ENCODE data around the gene SIPA1L3. TPM values are rescaled to one million over a fixed set of nuclear protein-coding genes. Genes with fewer than 3 reads are reported as not detected.

The SIPA1L3 gene
- total RNA-seq (2016; rRNA removed; fragmentation: Illumina TruSeq; extraction: Trizol) (6.9 and 7.7 TPM in 2 replicates), polyA plus RNA-seq (2011; rRNA removed) (5.4 and 5.5 TPM in 2 replicates), polyA minus RNA-seq (2011; rRNA and poly(A)+ RNA removed; ENCODE audit: low replicate concordance) (18.4 and 21.4 TPM in 2 replicates), Bru-seq, nascent RNA (percentile 57 among the genes with signal in this experiment), BruChase-seq, experiment 1, labeled RNA remaining after a 6-hour chase (percentile 62 among the genes with signal in this experiment), BruChase-seq, experiment 2, labeled RNA remaining after a 2-hour chase (percentile 61 among the genes with signal in this experiment)
- 5.7 and 6.6 TPM in 2 replicates for total RNA-seq (2016; cell fraction: cytosol; rRNA removed; fragmentation: Illumina TruSeq; extraction: Trizol; ENCODE audit: low read depth)
- total RNA-seq (2016; cell fraction: insoluble cytoplasmic fraction; rRNA removed; fragmentation: Illumina TruSeq; extraction: Trizol) = 4.6 and 9.3 TPM in 2 replicates
- total RNA-seq (2016; cell fraction: membrane; rRNA removed; fragmentation: Illumina TruSeq; extraction: Trizol) = 4.5 and 5.7 TPM in 2 replicates
- total RNA-seq (2016; cell fraction: nucleus; rRNA removed; fragmentation: Illumina TruSeq; extraction: Trizol) = 11.7 and 15.2 TPM in 2 replicates
- polyA plus RNA-seq (2011; cell fraction: cytosol; rRNA removed) = 2.6 and 3.7 TPM in 2 replicates
- polyA plus RNA-seq (2011; cell fraction: nucleus; rRNA removed) = 8.9 and 10.4 TPM in 2 replicates
- polyA plus RNA-seq (2012) = 4.6 and 5.3 TPM in 2 replicates
- 0.28 and 0.57 TPM in 2 replicates for polyA plus RNA-seq (2016; cell fraction: cytosol; fragmentation: Illumina TruSeq; extraction: Trizol; ENCODE audit: low read depth)
- 4.9 and 5.2 TPM in 2 replicates for polyA plus RNA-seq (2016; cell fraction: insoluble cytoplasmic fraction; fragmentation: Illumina TruSeq; extraction: Trizol; ENCODE audit: low read depth)
- polyA plus RNA-seq (2016; cell fraction: membrane; fragmentation: Illumina TruSeq; extraction: Trizol; ENCODE audit: low read depth) = 1.0 and 1.1 TPM in 2 replicates
- polyA plus RNA-seq (2016; cell fraction: nucleus; fragmentation: Illumina TruSeq; extraction: Trizol; ENCODE audit: insufficient read depth, low read depth) = 12.2 and 18.9 TPM in 2 replicates
- 6.9 and 8.8 TPM in 2 replicates for polyA minus RNA-seq (2011; cell fraction: cytosol; rRNA and poly(A)+ RNA removed)
- polyA minus RNA-seq (2011; cell fraction: nucleus; rRNA and poly(A)+ RNA removed) = 18.0 and 22.3 TPM in 2 replicates
- long read RNA-seq, experiment 1, partial matches to known transcripts = 1 of 2 reads
- long read RNA-seq, experiment 1, other reads (novel, unspliced or antisense) = 1 of 2 reads
- long read RNA-seq, experiment 2, partial matches to known transcripts = 4 of 17 reads
- long read RNA-seq, experiment 2, other reads (novel, unspliced or antisense) = 13 of 17 reads

GRCh38 chr19:37906869-37907734 lies at the start of gene SIPA1L3:
SIPA1L3 (plus strand) TSS chr19:37907208; CDS start chr19:38081566, 174,358 bp downstream.
- intact Hi-C loops (cut with micrococcal nuclease; ENCODE audit: unreplicated experiment) = loop anchor here (2.0 kb wide), 3 partner anchors 26 to 80 kb away; no protein-coding TSS in a partner anchor
- CTCF ChIA-PET (ENCODE audit: low intra/inter-chr PET ratio, low total read pairs) = no interaction called here
- in situ Hi-C loops (cut with HindIII; ENCODE audit: extremely low pct_ligation_motif_present, low pct_unique_long_range_greater_than_20kb) = no loop called here
- no peaks in the 10 kb centered on the region for H4K20me1 ChIP-seq (ENCODE audit: insufficient read depth, low read length)
- DNase-seq (ENCODE audit: low spot score) (peak; percentile 91), FAIRE-seq (peak; percentile 28), ATAC-seq (peak; percentile 97)
- 0% methylated on average over 24 of the region's 95 CpGs for WGBS (ENCODE audit: low lambda C conversion rate)
- H3K4me3 ChIP-seq (replicated peaks in 1 of 3; ENCODE audit: insufficient read depth in 1 of 3, low read depth in 2 of 3, low read length in 3 of 3) = peak within 1 kb of the TSS; percentile 85 to 91 (median 86)
- peaks cover 33% of the 10 kb centered on the region for H3K4me1 ChIP-seq (ENCODE audit: insufficient read depth, low read length)
- peaks cover 25% of the 10 kb centered on the region for H3K79me2 ChIP-seq (ENCODE audit: insufficient read depth, low read length)
- no peaks in the 10 kb centered on the region for H3K9me3 ChIP-seq (ENCODE audit: low read length)
- H2AFZ ChIP-seq (ENCODE audit: low read length) = peak within 1 kb of the TSS; percentile 86
- BruUV-seq (replicated peaks) = no TSS peak
- H3K4me2 ChIP-seq (ENCODE audit: low read depth, low read length) = peak within 1 kb of the TSS; percentile 87
- H3K9ac ChIP-seq (ENCODE audit: insufficient read depth, low read depth, low read length) = peak within 1 kb of the TSS; percentile 79
- H3K27me3 ChIP-seq (ENCODE audit: control insufficient read depth in 1 of 2, insufficient read depth in 2 of 2, low read length in 2 of 2) = no peaks in the 10 kb centered on the region
- H3K36me3 ChIP-seq (replicated peaks in 1 of 2; ENCODE audit: control insufficient read depth in 1 of 2, insufficient read depth in 2 of 2, low read length in 2 of 2) = no peaks in the 10 kb centered on the region
- H3K27ac ChIP-seq (ENCODE audit: extremely low read length, insufficient read depth, low read length) = peak within 1 kb of the TSS; percentile 79
- POLR2A ChIA-PET = interaction anchor here (0.5 to 3.5 kb wide), 21 partner anchors 11 to 712 kb away, joined by 3 to 89 read pairs (median 4); partner anchors contain the start of genes EIF3K, FAM98C, PSMD8 and ZNF527
- TF ChIP-seq ZNF878 (CRISPR knock-in tag; IDR thresholded peaks at IDR 0.05) (no peak; the same call in 1 of the 2 replicates), ZNF775 (CRISPR knock-in tag; IDR thresholded peaks at IDR 0.05; ENCODE audit: borderline replicate concordance) (no peak), CERS6 (CRISPR knock-in tag; IDR thresholded peaks at IDR 0.05) (no peak), ZBED4 (CRISPR knock-in tag; IDR thresholded peaks at IDR 0.05; ENCODE audit: borderline replicate concordance) (no peak), PRMT3 (CRISPR knock-in tag; IDR thresholded peaks at IDR 0.05; ENCODE audit: borderline replicate concordance, low read depth) (no peak), ZNF326 (CRISPR knock-in tag; IDR thresholded peaks at IDR 0.05; ENCODE audit: borderline replicate concordance) (no peak), MXD1 (CRISPR knock-in tag; IDR thresholded peaks at IDR 0.05) (no peak)
